OCI-LY7 (cell line): ENCODE data around the gene LTO1. TPM values are rescaled to one million over a fixed set of nuclear protein-coding genes. Genes with fewer than 3 reads are reported as not detected.

Experiments
- BruUV-seq: library from RNA; stranded (reverse); fragments of 400-500 nt; replicated peaks from 2 replicates; lab custom pipeline; 2021; lab: Mats Ljungman, UMichigan
- CTCF ChIA-PET: fragments of 300-600 bp; sonication (Branson Sonifier 250); formaldehyde crosslinking; loops from one replicate; lab custom pipeline; 2022; ENCODE audit warnings: antibody characterized with exemption; ENCODE audit not compliant: unreplicated experiment; lab: Charles Lee
- POLR2A ChIA-PET: fragments of 300-600 bp; sonication (Branson Sonifier 250); formaldehyde crosslinking; loops from one replicate; lab custom pipeline; 2022; ENCODE audit warnings: antibody characterized with exemption; lab: Charles Lee
- DNase-seq: peaks from one replicate; pipeline ENCODE4 v3.0.0-alpha.2; 2015; ENCODE audit warnings: low spot score
- H2AFZ ChIP-seq: fragments of 200-600 bp; sonication (generic), shearing (Covaris generic); 2 replicates; pipeline ENCODE4 v1.6.1; 2014; ENCODE audit warnings: mild to moderate bottlenecking, antibody characterized with exemption, low read length, moderate library complexity
- H3K27ac ChIP-seq: fragments of 200-600 bp; sonication (generic); 2 replicates; pipeline ENCODE4 v1.5.1; 2014; ENCODE audit warnings: mixed run types, low read depth, mild to moderate bottlenecking, moderate library complexity, low read length, inconsistent platforms; ENCODE audit not compliant: poor library complexity, severe bottlenecking
- H3K36me3 ChIP-seq: fragments of 200-600 bp; sonication (generic); 2 replicates; pipeline ENCODE4 v1.6.1; 2014; ENCODE audit warnings: mild to moderate bottlenecking, antibody characterized with exemption, low read length, moderate library complexity, mixed read lengths; ENCODE audit not compliant: insufficient read depth
- H3K4me1 ChIP-seq: fragments of 200-600 bp; sonication (generic); 2 replicates; pipeline ENCODE4 v1.5.1; 2014; ENCODE audit warnings: mild to moderate bottlenecking, low read length; ENCODE audit not compliant: insufficient read depth, poor library complexity, severe bottlenecking
- H3K4me2 ChIP-seq: fragments of 200-600 bp; sonication (generic); 2 replicates; pipeline ENCODE4 v1.6.1; 2014; ENCODE audit warnings: mild to moderate bottlenecking, low read length
- H3K4me3 ChIP-seq: fragments of 200-600 bp; sonication (generic); 2 replicates; pipeline ENCODE4 v1.5.1; 2014; ENCODE audit warnings: mild to moderate bottlenecking, low read depth, low read length; ENCODE audit not compliant: poor library complexity, severe bottlenecking
- H3K79me2 ChIP-seq: fragments of 200-600 bp; sonication (generic); 2 replicates; pipeline ENCODE4 v1.6.1; 2016; ENCODE audit warnings: low read depth, mild to moderate bottlenecking, low read length, moderate library complexity, mixed read lengths; ENCODE audit not compliant: insufficient read depth
- H3K9me2 ChIP-seq: fragments of 200-600 bp; sonication (generic); 2 replicates; pipeline ENCODE4 v1.6.1; 2016; ENCODE audit warnings: mild to moderate bottlenecking, low read length, mixed read lengths; ENCODE audit not compliant: insufficient read depth
- H3K9me3 ChIP-seq: fragments of 200-600 bp; sonication (generic); 2 replicates; pipeline ENCODE4 v1.6.1; 2014; ENCODE audit warnings: mild to moderate bottlenecking, mixed run types, low read length, mixed read lengths
- H4K20me1 ChIP-seq: fragments of 200-600 bp; sonication (generic); 2 replicates; pipeline ENCODE4 v1.6.1; 2014; ENCODE audit warnings: mild to moderate bottlenecking, antibody characterized with exemption, low read length, moderate library complexity, mixed read lengths; ENCODE audit not compliant: insufficient read depth
- CTCF ChIP-seq: fragments of 200-600 bp; sonication (generic); conservative IDR thresholded peaks from 2 replicates; pipeline ENCODE4 v1.5.1; 2014; ENCODE audit warnings: mild to moderate bottlenecking, antibody characterized with exemption, low read length, moderate library complexity, mixed read lengths
- EZH2phosphoT487 ChIP-seq: fragments of 200-600 bp; sonication (generic); IDR thresholded peaks from 2 replicates; pipeline ENCODE4 v1.6.1; 2018; ENCODE audit warnings: low read depth, borderline replicate concordance, mild to moderate bottlenecking, mixed run types, antibody characterized with exemption, low read length, moderate library complexity, mixed read lengths
- intact Hi-C: fragments of 100-400 bp; cut with micrococcal nuclease; formaldehyde crosslinking; loops from one replicate; pipeline ENCODE4 v1.10.0; 2022; ENCODE audit not compliant: unreplicated experiment
- total RNA-seq, 2 experiments: library from RNA; depleted of rRNA in 1 of 2; stranded (reverse); fragments of >200 nt in 1 of 2; shearing (Covaris generic) in 1 of 2; gene quantifications; 2 replicates each; pipeline ENCODE4 v1.2.3, GENCODE V29; 2014 to 2022

Gene LTO1
- total RNA-seq, 2 experiments from 2014 or later, result 28.8 to 35.9 TPM

DNA sequence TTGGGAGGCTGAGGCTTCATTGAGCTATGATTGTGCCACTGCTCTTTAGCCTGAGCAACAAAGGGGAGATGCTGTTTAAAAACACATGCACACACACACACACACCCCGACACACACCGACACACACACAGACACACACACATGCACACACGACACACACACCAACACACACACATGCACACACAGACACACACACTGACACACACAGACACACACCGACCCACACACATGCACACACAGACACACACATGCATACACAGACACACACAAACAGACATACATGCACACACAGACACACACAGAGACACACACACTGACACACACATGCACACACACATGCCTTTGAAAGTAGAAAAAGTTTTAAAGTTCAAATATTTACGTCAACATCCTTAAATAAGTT lies 5.5 kb upstream of the LTO1 start:
- Histone ChIP-seq H3K27ac (no peak overlapping the region), H2AFZ (no peak overlapping the region), H3K9me2 (no peaks in the 10 kb centered on the region), H3K4me1 (no peaks in the 10 kb centered on the region), H3K4me2 (no peak overlapping the region), H3K4me3 (no peak overlapping the region), H3K9me3 (no peaks in the 10 kb centered on the region), H4K20me1 (no peaks in the 10 kb centered on the region), H3K79me2 (no peaks in the 10 kb centered on the region), H3K36me3 (no peaks in the 10 kb centered on the region)
- CTCF ChIA-PET, result no interaction called here
- no peak for DNase-seq
- no TSS peak for BruUV-seq
- POLR2A ChIA-PET, result no interaction called here
- intact Hi-C loops, result no loop called here
- TF ChIP-seq CTCF, result no peak
- TF ChIP-seq EZH2phosphoT487, result no peak

GRCh38 chr11:69677749-69678148 lies 2.6 kb upstream of the LTO1 start:
- intact Hi-C loops, result no loop called here
- ChIA-PET POLR2A (no interaction called here), CTCF (no interaction called here)
- Histone ChIP-seq H3K4me2 (no peak overlapping the region), H3K9me2 (no peaks in the 10 kb centered on the region), H3K9me3 (no peaks in the 10 kb centered on the region), H2AFZ (no peak overlapping the region), H3K79me2 (peaks cover 21% of the 10 kb centered on the region), H3K4me3 (no peak overlapping the region), H3K4me1 (peaks cover 10% of the 10 kb centered on the region), H3K27ac (no peak overlapping the region), H4K20me1 (peaks cover 4% of the 10 kb centered on the region; the same call in 1 of the 2 replicates), H3K36me3 (peaks cover 5% of the 10 kb centered on the region; the same call in 1 of the 2 replicates)
- TF ChIP-seq EZH2phosphoT487 (no peak), CTCF (no peak)
- no TSS peak for BruUV-seq
- DNase-seq, result no peak

- ChIA-PET CTCF (no interaction called here), POLR2A (no interaction called here)
- H3K4me3 ChIP-seq, result peak overlapping the region; percentile 98
- H3K9me3 ChIP-seq, result no peaks in the 10 kb centered on the region
- peak overlapping the region; percentile 58; the same call in 1 of the 2 replicates for H2AFZ ChIP-seq
- BruUV-seq, result TSS peak; percentile 41
- TF ChIP-seq CTCF, result no peak
- no peak for TF ChIP-seq EZH2phosphoT487
- peaks cover 14% of the 10 kb centered on the region for H3K4me1 ChIP-seq
- H3K4me2 ChIP-seq, result peak overlapping the region; percentile 88
- peak; percentile 12 for DNase-seq
- peaks cover 4% of the 10 kb centered on the region; the same call in 1 of the 2 replicates for H4K20me1 ChIP-seq
- peaks cover 37% of the 10 kb centered on the region for H3K36me3 ChIP-seq
- no peak overlapping the region for H3K27ac ChIP-seq
- H3K9me2 ChIP-seq, result no peaks in the 10 kb centered on the region
- H3K79me2 ChIP-seq, result peaks cover 21% of the 10 kb centered on the region
- intact Hi-C loops, result no loop called here
These were observed 777 bp downstream of the LTO1 start for GRCh38 chr11:69674267-69674885.
